ENCODE data around the gene TDRD12.
A peak's percentile ranks its signal among the peaks of the same experiment; 100 is the strongest.

Gene TDRD12

GRCh38 chr19:32798201-32798600 is 78.6 kb downstream of the TDRD12 start:
- Histone ChIP-seq H3K36me3 (ENCODE audit: control insufficient read depth in 2 of 2, insufficient read depth in 1 of 2, low read length in 2 of 2) (no peaks in the 10 kb centered on the region), H3K4me3 (ENCODE audit: low read depth, low read length) (no peak overlapping the region), H3K27ac (ENCODE audit: extremely low read depth, low read depth, low read length) (no peak overlapping the region), H3K4me1 (ENCODE audit: control insufficient read depth, insufficient read depth, low read length) (no peaks in the 10 kb centered on the region; the same call in 1 of the 2 replicates), H3K9me3 (ENCODE audit: control insufficient read depth, insufficient read depth, low read depth, low read length) (no peaks in the 10 kb centered on the region)
- TF ChIP-seq ZBTB21 (tag by site-specific recombination; IDR thresholded peaks at IDR 0.05) (no peak), PATZ1 (tag by site-specific recombination; IDR thresholded peaks at IDR 0.05) (no peak), ZNF624 (tag by site-specific recombination; IDR thresholded peaks at IDR 0.05) (no peak), ZNF529 (tag by site-specific recombination; IDR thresholded peaks at IDR 0.05; ENCODE audit: insufficient replicate concordance) (no peak), KLF9 (tag by site-specific recombination; IDR thresholded peaks at IDR 0.05; ENCODE audit: low read depth) (no peak), ZNF488 (tag by site-specific recombination; IDR thresholded peaks at IDR 0.05) (no peak), ZBTB49 (tag by site-specific recombination; IDR thresholded peaks at IDR 0.05; ENCODE audit: low read depth) (no peak), ZNF133 (tag by site-specific recombination; IDR thresholded peaks at IDR 0.05) (no peak), ZNF585B (tag by site-specific recombination; IDR thresholded peaks at IDR 0.05) (no peak), ZNF560 (tag by site-specific recombination; IDR thresholded peaks at IDR 0.05; ENCODE audit: borderline replicate concordance) (no peak), FEZF1 (tag by site-specific recombination; IDR thresholded peaks at IDR 0.05) (no peak), SALL2 (tag by site-specific recombination; IDR thresholded peaks at IDR 0.05; ENCODE audit: borderline replicate concordance) (no peak), ZNF112 (tag by site-specific recombination; IDR thresholded peaks at IDR 0.05) (no peak), ZNF629 (tag by site-specific recombination; IDR thresholded peaks at IDR 0.05) (no peak), ZNF677 (tag by site-specific recombination; IDR thresholded peaks at IDR 0.05) (no peak)
- CTCF ChIA-PET: no interaction called here
- POLR2A ChIA-PET: no interaction called here

GRCh38 chr19:32800191-32800590 is 80.6 kb downstream of the TDRD12 start:
- POLR2A ChIA-PET: no interaction called here
- H3K27ac ChIP-seq (ENCODE audit: extremely low read depth, low read depth, low read length): no peak overlapping the region
- H3K4me1 ChIP-seq (ENCODE audit: control insufficient read depth, insufficient read depth, low read length): no peaks in the 10 kb centered on the region; the same call in 1 of the 2 replicates
- no peaks in the 10 kb centered on the region; a peak in 1 of 3 replicates for H3K36me3 ChIP-seq (ENCODE audit: control insufficient read depth in 2 of 2, insufficient read depth in 1 of 2, low read length in 2 of 2)
- TF ChIP-seq SCRT1 (tag by site-specific recombination; IDR thresholded peaks at IDR 0.05; ENCODE audit: borderline replicate concordance) (peak; percentile 73; the same call in 1 of the 2 replicates), BCL11B (tag by site-specific recombination; IDR thresholded peaks at IDR 0.05; ENCODE audit: low read depth) (no peak), SCRT2 (tag by site-specific recombination; IDR thresholded peaks at IDR 0.05) (peak; percentile 84)
- no peak overlapping the region for H3K4me3 ChIP-seq (ENCODE audit: low read depth, low read length)
- CTCF ChIA-PET: no interaction called here
- H3K9me3 ChIP-seq (ENCODE audit: control insufficient read depth, insufficient read depth, low read depth, low read length): no peaks in the 10 kb centered on the region

- Histone ChIP-seq H3K9me3 (ENCODE audit: control insufficient read depth, insufficient read depth, low read depth, low read length) (no peaks in the 10 kb centered on the region), H3K4me3 (ENCODE audit: low read depth, low read length) (no peak overlapping the region), H3K27ac (ENCODE audit: extremely low read depth, low read depth, low read length) (no peak overlapping the region), H3K36me3 (ENCODE audit: control insufficient read depth in 2 of 2, insufficient read depth in 1 of 2, low read length in 2 of 2) (no peaks in the 10 kb centered on the region; a peak in 1 of 3 replicates), H3K4me1 (ENCODE audit: control insufficient read depth, insufficient read depth, low read length) (no peaks in the 10 kb centered on the region; the same call in 1 of the 2 replicates)
- TF ChIP-seq PRDM4 (tag by site-specific recombination; IDR thresholded peaks at IDR 0.05): 0 out of 2 replicates have a peak, but pooled peaks have one; percentile 20
- TF ChIP-seq ZNF792 (tag by site-specific recombination; IDR thresholded peaks at IDR 0.05): 0 out of 2 replicates have a peak, but pooled peaks have one; percentile 43
- TF ChIP-seq ZFHX2 (tag by site-specific recombination; conservative IDR thresholded peaks at IDR 0.05): peak; percentile 21; the same call in 1 of the 2 replicates
- TF ChIP-seq SP3 (tag by site-specific recombination; IDR thresholded peaks at IDR 0.05): no peak
- ChIA-PET CTCF (no interaction called here), POLR2A (no interaction called here)
Measured at GRCh38 chr19:32800754-32801153, 81.2 kb downstream of the TDRD12 start.
